Measurements from ENCODE around the gene IGSF8.

Gene IGSF8

DNA sequence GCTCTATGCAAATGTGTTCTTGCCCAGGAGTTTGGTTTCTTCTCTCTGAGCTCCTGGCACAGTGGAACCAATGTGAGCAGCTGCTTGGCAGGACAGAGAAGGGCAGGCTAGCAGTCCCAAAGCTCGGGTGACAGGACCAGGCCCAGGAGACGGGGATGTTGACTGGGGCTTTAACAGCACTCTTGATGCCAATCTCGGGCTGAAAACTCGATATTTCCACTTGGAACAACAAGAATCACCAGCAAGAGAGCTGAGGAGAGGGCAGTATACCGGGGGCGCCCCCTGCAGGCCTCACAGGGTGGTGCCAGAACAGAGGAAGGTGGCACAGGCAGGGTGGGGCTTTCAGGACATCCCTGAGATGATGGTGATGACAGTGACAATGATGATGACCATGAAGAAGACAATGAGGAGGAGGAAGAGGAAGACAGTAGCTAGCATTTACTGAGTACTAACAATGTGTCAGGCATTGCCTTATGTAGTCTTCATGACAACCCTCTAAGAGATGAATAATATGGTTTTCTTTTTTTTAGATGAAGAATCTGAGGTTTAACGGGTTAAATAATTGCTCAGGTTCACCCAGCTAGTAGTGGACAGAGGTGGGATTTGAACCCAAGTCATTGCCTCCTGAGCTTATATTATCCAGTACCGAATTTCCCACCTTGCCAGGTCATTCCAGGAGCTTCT is 19.8 kb downstream of the IGSF8 start:
- TF ChIP-seq, protein P1, sequence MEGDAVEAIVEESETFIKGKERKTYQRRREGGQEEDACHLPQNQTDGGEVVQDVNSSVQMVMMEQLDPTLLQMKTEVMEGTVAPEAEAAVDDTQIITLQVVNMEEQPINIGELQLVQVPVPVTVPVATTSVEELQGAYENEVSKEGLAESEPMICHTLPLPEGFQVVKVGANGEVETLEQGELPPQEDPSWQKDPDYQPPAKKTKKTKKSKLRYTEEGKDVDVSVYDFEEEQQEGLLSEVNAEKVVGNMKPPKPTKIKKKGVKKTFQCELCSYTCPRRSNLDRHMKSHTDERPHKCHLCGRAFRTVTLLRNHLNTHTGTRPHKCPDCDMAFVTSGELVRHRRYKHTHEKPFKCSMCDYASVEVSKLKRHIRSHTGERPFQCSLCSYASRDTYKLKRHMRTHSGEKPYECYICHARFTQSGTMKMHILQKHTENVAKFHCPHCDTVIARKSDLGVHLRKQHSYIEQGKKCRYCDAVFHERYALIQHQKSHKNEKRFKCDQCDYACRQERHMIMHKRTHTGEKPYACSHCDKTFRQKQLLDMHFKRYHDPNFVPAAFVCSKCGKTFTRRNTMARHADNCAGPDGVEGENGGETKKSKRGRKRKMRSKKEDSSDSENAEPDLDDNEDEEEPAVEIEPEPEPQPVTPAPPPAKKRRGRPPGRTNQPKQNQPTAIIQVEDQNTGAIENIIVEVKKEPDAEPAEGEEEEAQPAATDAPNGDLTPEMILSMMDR (IDR thresholded peaks at IDR 0.05; ENCODE audit: insufficient read depth, low read length, poor library complexity, severe bottlenecking): peak; percentile 99
- H3K4me3 ChIP-seq (replicated peaks; ENCODE audit: low read depth, low read length): no peak overlapping the region
- peak; percentile 40 for DNase-seq (ENCODE audit: extremely low read depth, insufficient read length)
- H3K36me3 ChIP-seq (ENCODE audit: control insufficient read depth, insufficient read depth, low read length): no peaks in the 10 kb centered on the region
- no peaks in the 10 kb centered on the region; the same call in 1 of the 2 replicates for H3K27me3 ChIP-seq (replicated peaks; ENCODE audit: control insufficient read depth, insufficient read depth, low read length)

DNA sequence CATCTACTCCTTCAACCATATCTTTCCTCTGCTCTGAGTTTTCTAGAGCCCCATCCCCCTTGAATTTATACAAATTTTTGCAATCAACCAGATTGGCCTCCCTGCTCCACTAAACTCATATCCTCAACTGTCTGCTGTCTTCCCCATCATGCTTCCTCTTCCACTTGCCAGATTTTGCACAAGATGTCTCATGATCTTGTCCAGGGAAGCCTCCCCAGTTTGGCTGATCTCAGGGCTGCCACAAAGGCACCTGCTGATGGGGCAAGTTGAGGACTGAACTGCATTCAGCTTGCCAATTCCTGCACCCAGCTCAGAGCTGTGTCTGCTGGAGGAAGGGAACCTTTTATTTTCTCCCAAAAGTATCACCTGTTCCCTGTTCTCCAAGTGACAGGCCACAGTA is 20.9 kb downstream of the IGSF8 start:
- no peak for DNase-seq (ENCODE audit: extremely low read depth, insufficient read length)
- Histone ChIP-seq H3K36me3 (ENCODE audit: control insufficient read depth, insufficient read depth, low read length) (no peaks in the 10 kb centered on the region), H3K4me3 (replicated peaks; ENCODE audit: low read depth, low read length) (no peak overlapping the region), H3K27me3 (replicated peaks; ENCODE audit: control insufficient read depth, insufficient read depth, low read length) (no peaks in the 10 kb centered on the region; the same call in 1 of the 2 replicates)
- TF ChIP-seq, protein P1 (IDR thresholded peaks at IDR 0.05; ENCODE audit: insufficient read depth, low read length, poor library complexity, severe bottlenecking): no peak

DNA sequence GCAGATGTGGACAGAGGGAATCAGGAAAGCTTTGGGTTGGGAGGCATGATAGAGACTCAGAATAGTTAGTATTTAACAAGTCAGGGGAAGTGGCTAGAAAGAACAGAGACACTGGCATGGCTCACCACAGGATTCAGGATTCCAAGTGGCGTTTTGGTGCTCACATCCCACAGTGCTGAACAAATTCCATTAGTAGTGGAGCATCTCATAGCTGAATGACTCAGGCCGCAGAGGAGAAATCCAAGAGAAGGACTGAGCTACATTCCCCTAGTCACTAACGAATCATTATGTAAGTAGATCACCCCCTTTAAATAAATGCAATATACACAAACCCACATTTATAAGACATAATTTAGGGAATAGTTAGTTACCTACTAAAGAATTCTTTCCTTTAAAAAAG is 22.1 kb downstream of the IGSF8 start:
- no peak overlapping the region for H3K4me3 ChIP-seq (replicated peaks; ENCODE audit: low read depth, low read length)
- H3K27me3 ChIP-seq (replicated peaks; ENCODE audit: control insufficient read depth, insufficient read depth, low read length): no peaks in the 10 kb centered on the region; the same call in 1 of the 2 replicates
- TF ChIP-seq, protein P1 (IDR thresholded peaks at IDR 0.05; ENCODE audit: insufficient read depth, low read length, poor library complexity, severe bottlenecking): no peak
- DNase-seq (ENCODE audit: extremely low read depth, insufficient read length): no peak
- no peaks in the 10 kb centered on the region for H3K36me3 ChIP-seq (ENCODE audit: control insufficient read depth, insufficient read depth, low read length)

DNA sequence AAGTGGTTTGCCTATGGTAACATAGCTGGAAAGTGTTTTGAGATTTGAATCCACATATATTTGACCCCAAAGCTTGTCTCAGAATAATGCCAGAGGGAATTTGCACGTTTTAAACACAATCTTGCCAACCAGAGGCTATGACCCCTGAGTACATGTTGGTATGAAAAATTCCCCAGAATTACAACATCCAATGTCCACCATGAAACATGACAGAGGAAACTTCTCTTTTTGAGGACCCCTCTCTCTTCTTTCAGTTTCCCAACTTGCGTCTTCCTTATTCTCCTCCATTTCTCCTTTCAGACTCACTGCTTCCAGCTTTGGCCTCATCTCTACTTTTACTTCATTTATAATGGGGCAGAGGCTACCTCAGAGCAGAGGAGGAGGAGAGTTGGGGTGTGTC is 22.6 kb downstream of the IGSF8 start:
- no peaks in the 10 kb centered on the region; the same call in 1 of the 2 replicates for H3K27me3 ChIP-seq (replicated peaks; ENCODE audit: control insufficient read depth, insufficient read depth, low read length)
- TF ChIP-seq, protein P1 (IDR thresholded peaks at IDR 0.05; ENCODE audit: insufficient read depth, low read length, poor library complexity, severe bottlenecking): no peak
- DNase-seq (ENCODE audit: extremely low read depth, insufficient read length): no peak
- H3K4me3 ChIP-seq (replicated peaks; ENCODE audit: low read depth, low read length): no peak overlapping the region
- H3K36me3 ChIP-seq (ENCODE audit: control insufficient read depth, insufficient read depth, low read length): no peaks in the 10 kb centered on the region

DNA sequence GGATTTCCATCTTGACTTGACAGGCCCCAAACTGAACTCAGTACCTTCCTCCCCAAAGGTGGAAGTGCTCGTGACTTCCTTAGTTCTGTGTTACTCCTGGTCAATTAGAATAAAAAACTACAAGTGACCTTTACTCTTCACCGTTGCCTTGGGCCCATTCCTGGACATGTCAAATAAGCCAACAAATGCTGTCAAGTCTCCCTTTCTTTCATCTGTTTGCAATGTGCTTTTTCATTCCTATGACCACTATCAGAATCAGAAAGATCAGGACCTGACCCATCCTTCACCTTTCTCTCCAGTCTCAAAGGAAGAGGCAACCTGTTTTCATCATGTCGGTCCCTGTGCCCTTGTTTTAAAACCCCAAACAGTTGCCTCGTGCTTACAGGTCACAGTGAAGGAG is 23.6 kb downstream of the IGSF8 start:
- H3K36me3 ChIP-seq (ENCODE audit: control insufficient read depth, insufficient read depth, low read length): no peaks in the 10 kb centered on the region
- DNase-seq (ENCODE audit: extremely low read depth, insufficient read length): no peak
- H3K4me3 ChIP-seq (replicated peaks; ENCODE audit: low read depth, low read length): no peak overlapping the region
- no peaks in the 10 kb centered on the region; the same call in 1 of the 2 replicates for H3K27me3 ChIP-seq (replicated peaks; ENCODE audit: control insufficient read depth, insufficient read depth, low read length)
- TF ChIP-seq, protein P1 (IDR thresholded peaks at IDR 0.05; ENCODE audit: insufficient read depth, low read length, poor library complexity, severe bottlenecking): no peak

All from GM06990 (cell line).